K562 (cell line): ENCODE data around the gene CTSW. TPM values are rescaled to one million over a fixed set of nuclear protein-coding genes. Genes with fewer than 3 reads are reported as not detected.

ENCODE experiments used
- BRCA1 ChIP-seq, 2 experiments: fragments of 450-650 bp in 1 of 2; sonication (generic) in 1 of 2; formaldehyde crosslinking in 1 of 2; IDR thresholded peaks; 2 replicates each; pipeline versions ENCODE4 v1.5.0 to v1.6.1; 2017 to 2020; ENCODE audit warnings: mild to moderate bottlenecking in 1 of 2, missing genetic modification reagents in 1 of 2
- CTCF ChIP-seq, 3 experiments: IDR thresholded peaks in 2 of 3; conservative IDR thresholded peaks in 1 of 3; 2 replicates each; pipeline ENCODE4 v1.5.1; 2011 to 2012; ENCODE audit warnings: low read length in 3 of 3, mild to moderate bottlenecking in 3 of 3, control low read depth in 2 of 3, improper control_type of control experiment in 1 of 3, inconsistent platforms in 1 of 3, low read depth in 1 of 3, mixed read lengths in 1 of 3, moderate library complexity in 1 of 3; ENCODE audit not compliant: insufficient read depth in 2 of 3
- ETS1 ChIP-seq: conservative IDR thresholded peaks from 2 replicates; pipeline ENCODE4 v1.6.1; 2011; ENCODE audit warnings: low read depth, mild to moderate bottlenecking, low read length; ENCODE audit not compliant: control insufficient read depth
- HLTF ChIP-seq: fragments of 450-650 bp; IDR thresholded peaks from 2 replicates; pipeline ENCODE4 v1.6.1; 2016
- KLF10 ChIP-seq: fragments of 250-450 bp; sonication (Bioruptor Pico); IDR thresholded peaks from 2 replicates; pipeline ENCODE4 v1.6.1; 2021; ENCODE audit warnings: matching md5 sums
- MAX ChIP-seq: sonication (generic); formaldehyde crosslinking; IDR thresholded peaks from 2 replicates; pipeline ENCODE4 v1.9.0; 2022; ENCODE audit warnings: mild to moderate bottlenecking, missing genetic modification reagents
- MYNN ChIP-seq, 2 experiments: sonication (generic); formaldehyde crosslinking in 1 of 2; IDR thresholded peaks; 2 replicates each; pipeline versions ENCODE4 v1.5.0 to v1.6.1; 2016 to 2020; ENCODE audit warnings: antibody characterized with exemption in 1 of 2, missing genetic modification reagents in 1 of 2
- NFIX ChIP-seq: fragments of 250-450 bp; sonication (Bioruptor Pico); IDR thresholded peaks from 2 replicates; pipeline ENCODE4 v1.4.0; 2020; ENCODE audit warnings: low read depth, mild to moderate bottlenecking, moderate library complexity
- POU5F1 ChIP-seq: fragments of 150-350 bp; IDR thresholded peaks from 2 replicates; pipeline ENCODE4 v1.6.1; 2014; ENCODE audit warnings: borderline replicate concordance, low read length, low read depth, mild to moderate bottlenecking; ENCODE audit not compliant: partially characterized antibody
- PRPF4 ChIP-seq: fragments of 200-400 bp; formaldehyde crosslinking; IDR thresholded peaks from one replicate; pipeline ENCODE4 v1.6.1; 2017; ENCODE audit warnings: low read length, low read depth, mild to moderate bottlenecking; ENCODE audit not compliant: insufficient read depth, poor library complexity, severe bottlenecking
- PTTG1 ChIP-seq: fragments of 450-650 bp; IDR thresholded peaks from 2 replicates; pipeline ENCODE4 v1.6.1; 2016; ENCODE audit warnings: low read depth, mild to moderate bottlenecking, missing genetic modification characterization, missing compliant biosample characterization
- PYGO2 ChIP-seq: fragments of 450-650 bp; IDR thresholded peaks from 2 replicates; pipeline ENCODE4 v1.6.1; 2016; ENCODE audit warnings: mild to moderate bottlenecking, missing genetic modification characterization, moderate library complexity, missing compliant biosample characterization
- RBM14 ChIP-seq: fragments of 200-400 bp; formaldehyde crosslinking; IDR thresholded peaks from 2 replicates; pipeline ENCODE4 v1.6.1; 2018; ENCODE audit warnings: low read depth, mild to moderate bottlenecking, low read length, moderate library complexity, borderline replicate concordance; ENCODE audit not compliant: insufficient read depth
- SIRT6 ChIP-seq: IDR thresholded peaks from one replicate; pipeline ENCODE4 v1.6.1; 2012; ENCODE audit warnings: low read depth, mild to moderate bottlenecking, control low read depth, inconsistent platforms, low read length, moderate library complexity
- SRF ChIP-seq, 2 experiments: fragments of 250-450, 450-650 bp in 1 of 2; sonication (Bioruptor Pico) in 1 of 2; sonication (generic) in 1 of 2; formaldehyde crosslinking; IDR thresholded peaks; 2 replicates each; pipeline versions ENCODE4 v1.5.0 to v1.5.1; 2020 to 2022; ENCODE audit warnings: mild to moderate bottlenecking in 1 of 2, missing genetic modification reagents in 1 of 2
- THRA ChIP-seq: fragments of 450-650 bp; IDR thresholded peaks from 2 replicates; pipeline ENCODE4 v1.6.1; 2017; ENCODE audit warnings: mild to moderate bottlenecking, moderate library complexity
- ZC3H8 ChIP-seq: fragments of 450-650 bp; IDR thresholded peaks from 2 replicates; pipeline ENCODE4 v1.6.1; 2017
- ZKSCAN3 ChIP-seq: fragments of 250-450 bp; sonication (Bioruptor Pico); IDR thresholded peaks from 2 replicates; pipeline ENCODE4 v1.4.0; 2020
- ZNF263 ChIP-seq: sonication (generic); formaldehyde crosslinking; IDR thresholded peaks from 2 replicates; pipeline ENCODE4 v1.8.0; 2022; ENCODE audit warnings: mild to moderate bottlenecking, missing genetic modification reagents, borderline replicate concordance
- ZNF655 ChIP-seq: fragments of 250-450 bp; sonication (Bioruptor Pico); IDR thresholded peaks from 2 replicates; pipeline ENCODE4 v1.5.0; 2021
- ZNF695 ChIP-seq: fragments of 450-650 bp; formaldehyde crosslinking; IDR thresholded peaks from 2 replicates; pipeline ENCODE4 v1.4.0; 2020; ENCODE audit warnings: mild to moderate bottlenecking, moderate library complexity
- polyA plus RNA-seq, 8 experiments: library from polyadenylated mRNA; depleted of rRNA in 4 of 8; stranded (reverse) in 5 of 8; unstranded in 3 of 8; fragments of >200 nt; fragmentation: Nextera tagmentation in 2 of 8; fragmentation: Illumina TruSeq in 1 of 8; extraction: Ambion mirVana in 2 of 8; extraction: Trizol in 1 of 8; gene quantifications; 2 replicates each; pipeline versions ENCODE4 v1.2.1 to v1.2.3, GENCODE V29; 2011 to 2014; ENCODE audit warnings: inconsistent platforms in 1 of 8, missing spikeins in 1 of 8
- total RNA-seq, 7 experiments: library from RNA; depleted of rRNA in 6 of 7; stranded (reverse); fragments of >200 nt in 6 of 7; fragmentation: Illumina TruSeq in 2 of 7; extraction: Trizol in 2 of 7; gene quantifications; 2 replicates each; pipeline versions ENCODE4 v1.2.1 to v1.2.3, GENCODE V29; 2011 to 2021; ENCODE audit warnings: low replicate concordance in 1 of 7

CTSW gene
- total and polyA plus RNA-seq, 9 of the 15 experiments (the other 6 are each of a cell fraction or from before 2014, with no cell fraction given), result 0.04 TPM; not detected in 8

- TF ChIP-seq MAX (CRISPR knock-in tag), result peak; percentile 80
- no peak for TF ChIP-seq SIRT6
- no peak; the same call in 1 of the 2 replicates for TF ChIP-seq ZNF695
- TF ChIP-seq ZNF655 (CRISPR knock-in tag), result no peak
- no peak for TF ChIP-seq PYGO2
- TF ChIP-seq POU5F1, result no peak
- TF ChIP-seq PTTG1 (tag), result no peak
- TF ChIP-seq NFIX (CRISPR knock-in tag), result no peak
- no peak for TF ChIP-seq THRA
- no peak for TF ChIP-seq PRPF4
- TF ChIP-seq KLF10, result no peak
- TF ChIP-seq ZC3H8, result no peak
- 0 out of 2 replicates have a peak, but pooled peaks have one; percentile 57 for TF ChIP-seq MYNN (IDR thresholded peaks at IDR 0.05)
- TF ChIP-seq MYNN (CRISPR knock-in tag; IDR thresholded peaks at IDR 0.05), result no peak
- no peak for TF ChIP-seq RBM14
- no peak for TF ChIP-seq CTCF (IDR thresholded peaks at IDR 0.05 in 2 of 3, conservative IDR thresholded peaks at IDR 0.05 in 1 of 3; ENCODE audit: insufficient read depth in 2 of 3, low read depth in 1 of 3, low read length in 3 of 3)
- peak; percentile 39; the same call in 1 of the 2 replicates for TF ChIP-seq HLTF
- 0 out of 4 replicates have a peak, but pooled peaks of 1 of the 2 experiments have one; percentile 16 for TF ChIP-seq SRF (CRISPR knock-in tag; IDR thresholded peaks at IDR 0.05)
- TF ChIP-seq ZNF263 (CRISPR knock-in tag), result 0 out of 2 replicates have a peak, but pooled peaks have one; percentile 16
- TF ChIP-seq ZKSCAN3 (CRISPR knock-in tag), result no peak
- no peak for TF ChIP-seq BRCA1 (IDR thresholded peaks at IDR 0.05)
- no peak for TF ChIP-seq BRCA1 (CRISPR knock-in tag; IDR thresholded peaks at IDR 0.05)
- TF ChIP-seq ETS1, result no peak
These were observed 6.1 kb upstream of the CTSW start (continued) for GRCh38 chr11:65873318-65874156.
